ENCODE results near the gene PTPRN2.

GRCh38 chr7:158192956-158193355, 394.7 kb downstream of the PTPRN2 start:
- TF ChIP-seq NANOG (IDR thresholded peaks at IDR 0.05; ENCODE audit: insufficient read depth, low read depth, low read length, poor library complexity, severe bottlenecking) (no peak), GTF2F1 (IDR thresholded peaks at IDR 0.05; ENCODE audit: borderline replicate concordance, low read depth, low read length) (no peak)

Data from H1 (cell line).